ENCODE results near the gene ZC3H10.

- TF ChIP-seq POLR2A (IDR thresholded peaks at IDR 0.05; ENCODE audit: low read length) (no peak), GATA1 (IDR thresholded peaks at IDR 0.05; ENCODE audit: low read depth, low read length) (no peak)
Observed at GRCh38 chr12:56110571-56110970, 7.5 kb upstream of the ZC3H10 start.

Measured in erythroblast (primary cell).